Chondrocyte (in vitro differentiated cells): Measurements from ENCODE around the gene GPR152. TPM values are rescaled to one million over a fixed set of nuclear protein-coding genes. Genes with fewer than 3 reads are reported as not detected.

ENCODE experiments used
- DNase-seq: peaks from one replicate; pipeline ENCODE4 v3.0.0; 2021; ENCODE audit warnings: mixed read lengths, low spot score
- H3K27ac Mint-ChIP-seq: one replicate; pipeline ENCODE4 v1.8.0; 2021; ENCODE audit warnings: mild to moderate bottlenecking, moderate library complexity, mixed read lengths; ENCODE audit not compliant: unreplicated experiment
- H3K27me3 Mint-ChIP-seq: 2 replicates; pipeline ENCODE4 v1.8.0; 2021; ENCODE audit warnings: low read depth, mixed read lengths
- H3K36me3 Mint-ChIP-seq: 2 replicates; pipeline ENCODE4 v1.8.0; 2021; ENCODE audit warnings: low read depth, mixed read lengths
- H3K4me1 Mint-ChIP-seq: 2 replicates; pipeline ENCODE4 v1.8.0; 2021; ENCODE audit warnings: low read depth, mild to moderate bottlenecking, mixed read lengths
- H3K4me3 Mint-ChIP-seq: one replicate; pipeline ENCODE4 v1.8.0; 2021; ENCODE audit warnings: mild to moderate bottlenecking, moderate library complexity, mixed read lengths; ENCODE audit not compliant: unreplicated experiment
- H3K9me3 Mint-ChIP-seq: 2 replicates; pipeline ENCODE4 v1.8.0; 2021; ENCODE audit warnings: low read depth, mixed read lengths
- total RNA-seq: library from RNA; stranded (reverse); gene quantifications from 3 replicates; pipeline ENCODE4 v1.2.1, GENCODE V29; 2021
- TF ChIP-seq, protein P1 (sequence below): fragments of 200-600 bp; sonication (generic); IDR thresholded peaks from 2 replicates; pipeline ENCODE4 v1.5.0; 2021; ENCODE audit warnings: antibody characterized with exemption, mild to moderate bottlenecking, moderate library complexity

Gene GPR152
- total RNA-seq, 1 donor from 2014 or later: not detected

DNA sequence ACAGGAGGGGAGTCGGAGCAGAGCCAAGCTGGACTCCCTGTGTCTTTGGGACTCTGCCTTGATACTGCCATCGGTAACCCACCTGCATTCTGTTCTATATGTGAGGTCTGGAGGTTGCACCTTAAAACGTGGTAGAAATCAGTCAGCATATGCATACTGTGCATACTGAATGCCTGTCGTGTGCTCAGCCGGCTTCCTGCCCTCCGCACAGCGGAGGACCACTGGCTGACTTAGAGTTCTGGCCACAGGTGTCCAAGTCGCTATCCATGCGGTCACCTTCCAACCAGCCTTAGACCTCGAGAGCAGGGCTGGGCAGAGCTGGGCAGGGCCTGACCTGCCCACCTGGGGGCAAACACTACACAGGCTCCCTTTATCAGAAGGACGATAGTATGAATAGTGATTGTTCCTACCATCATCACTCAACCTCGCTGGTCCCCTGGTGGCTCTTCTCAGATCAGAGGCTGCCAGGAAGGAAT, 44.8 kb downstream of the GPR152 start:
- Mint-ChIP-seq H3K27ac (no peak overlapping the region), H3K4me3 (no peak overlapping the region), H3K4me1 (no peaks in the 10 kb centered on the region), H3K9me3 (no peaks in the 10 kb centered on the region), H3K36me3 (no peaks in the 10 kb centered on the region), H3K27me3 (peaks cover 6% of the 10 kb centered on the region)
- TF ChIP-seq, protein P1, sequence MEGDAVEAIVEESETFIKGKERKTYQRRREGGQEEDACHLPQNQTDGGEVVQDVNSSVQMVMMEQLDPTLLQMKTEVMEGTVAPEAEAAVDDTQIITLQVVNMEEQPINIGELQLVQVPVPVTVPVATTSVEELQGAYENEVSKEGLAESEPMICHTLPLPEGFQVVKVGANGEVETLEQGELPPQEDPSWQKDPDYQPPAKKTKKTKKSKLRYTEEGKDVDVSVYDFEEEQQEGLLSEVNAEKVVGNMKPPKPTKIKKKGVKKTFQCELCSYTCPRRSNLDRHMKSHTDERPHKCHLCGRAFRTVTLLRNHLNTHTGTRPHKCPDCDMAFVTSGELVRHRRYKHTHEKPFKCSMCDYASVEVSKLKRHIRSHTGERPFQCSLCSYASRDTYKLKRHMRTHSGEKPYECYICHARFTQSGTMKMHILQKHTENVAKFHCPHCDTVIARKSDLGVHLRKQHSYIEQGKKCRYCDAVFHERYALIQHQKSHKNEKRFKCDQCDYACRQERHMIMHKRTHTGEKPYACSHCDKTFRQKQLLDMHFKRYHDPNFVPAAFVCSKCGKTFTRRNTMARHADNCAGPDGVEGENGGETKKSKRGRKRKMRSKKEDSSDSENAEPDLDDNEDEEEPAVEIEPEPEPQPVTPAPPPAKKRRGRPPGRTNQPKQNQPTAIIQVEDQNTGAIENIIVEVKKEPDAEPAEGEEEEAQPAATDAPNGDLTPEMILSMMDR: no peak
- no peak for DNase-seq

DNA sequence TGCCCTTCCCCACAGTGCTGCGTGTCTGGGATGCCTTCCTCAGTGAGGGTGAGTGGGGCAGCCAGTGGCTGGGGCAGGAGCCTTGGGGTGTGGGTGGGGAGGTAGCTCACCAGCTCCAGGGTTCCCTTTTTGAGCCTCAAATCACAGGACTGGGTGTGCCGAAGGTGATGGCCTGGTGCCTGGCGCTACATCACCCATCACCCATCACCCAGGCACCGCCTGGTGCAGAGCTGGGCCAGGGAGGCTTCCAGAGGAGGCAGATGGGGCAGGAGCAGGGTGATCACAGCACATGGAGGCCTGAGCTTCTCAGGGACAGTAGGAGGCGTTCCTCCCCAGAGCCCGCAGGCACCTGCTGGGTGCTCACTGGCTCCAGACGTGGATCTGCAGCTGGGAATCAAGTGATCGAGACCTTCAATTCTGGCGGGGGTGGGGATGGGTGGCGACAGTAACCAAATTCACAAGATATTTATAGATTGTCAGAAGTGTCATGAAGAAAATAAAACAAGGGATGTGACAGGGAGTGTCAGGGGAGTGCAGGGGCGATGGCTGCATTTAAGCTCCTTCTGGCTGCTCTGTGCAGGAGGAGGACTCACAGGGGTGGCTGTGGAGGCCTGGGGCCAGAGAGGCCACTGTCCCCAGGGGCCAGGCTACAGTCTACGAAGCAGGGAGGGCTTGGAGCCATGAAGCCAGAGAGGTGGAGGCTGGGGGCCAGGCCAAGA, 45.4 kb downstream of the GPR152 start:
- H3K27me3 Mint-ChIP-seq: peaks cover 2% of the 10 kb centered on the region
- H3K9me3 Mint-ChIP-seq: no peaks in the 10 kb centered on the region
- peaks cover 1% of the 10 kb centered on the region for H3K4me1 Mint-ChIP-seq
- no peaks in the 10 kb centered on the region for H3K36me3 Mint-ChIP-seq
- TF ChIP-seq, protein P1: no peak
- no peak overlapping the region for H3K27ac Mint-ChIP-seq
- no peak for DNase-seq
- no peak overlapping the region for H3K4me3 Mint-ChIP-seq

DNA sequence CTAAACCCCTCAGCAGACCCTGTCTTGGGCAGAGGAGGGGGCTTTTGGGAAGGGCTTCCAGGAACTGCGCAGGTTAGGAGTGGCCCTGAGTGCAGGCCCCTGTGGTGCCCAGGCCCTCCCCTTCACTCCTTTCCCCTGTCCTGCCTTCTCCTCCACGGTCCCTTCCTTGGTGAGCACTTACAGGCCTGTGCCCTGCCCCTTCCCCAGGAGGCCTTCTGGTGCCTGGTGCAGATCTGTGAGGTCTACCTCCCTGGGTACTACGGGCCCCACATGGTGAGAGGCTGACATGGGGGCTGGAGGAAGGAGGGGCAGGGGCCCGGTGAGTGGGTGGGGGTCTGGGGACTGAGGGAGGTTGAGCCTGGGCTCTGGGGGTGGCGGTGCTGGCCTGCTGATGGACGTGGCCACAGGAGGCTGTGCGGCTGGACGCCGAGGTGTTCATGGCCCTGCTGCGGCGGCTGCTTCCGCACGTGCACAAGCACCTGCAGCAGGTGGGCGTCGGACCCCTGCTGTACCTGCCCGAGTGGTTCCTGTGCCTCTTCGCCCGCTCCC, 46.0 kb downstream of the GPR152 start:
- no peaks in the 10 kb centered on the region for H3K36me3 Mint-ChIP-seq
- H3K9me3 Mint-ChIP-seq: no peaks in the 10 kb centered on the region
- TF ChIP-seq, protein P1: no peak
- no peak overlapping the region for H3K4me3 Mint-ChIP-seq
- H3K27me3 Mint-ChIP-seq: peaks cover 2% of the 10 kb centered on the region
- no peak overlapping the region for H3K27ac Mint-ChIP-seq
- H3K4me1 Mint-ChIP-seq: peaks cover 4% of the 10 kb centered on the region
- DNase-seq: no peak

DNA sequence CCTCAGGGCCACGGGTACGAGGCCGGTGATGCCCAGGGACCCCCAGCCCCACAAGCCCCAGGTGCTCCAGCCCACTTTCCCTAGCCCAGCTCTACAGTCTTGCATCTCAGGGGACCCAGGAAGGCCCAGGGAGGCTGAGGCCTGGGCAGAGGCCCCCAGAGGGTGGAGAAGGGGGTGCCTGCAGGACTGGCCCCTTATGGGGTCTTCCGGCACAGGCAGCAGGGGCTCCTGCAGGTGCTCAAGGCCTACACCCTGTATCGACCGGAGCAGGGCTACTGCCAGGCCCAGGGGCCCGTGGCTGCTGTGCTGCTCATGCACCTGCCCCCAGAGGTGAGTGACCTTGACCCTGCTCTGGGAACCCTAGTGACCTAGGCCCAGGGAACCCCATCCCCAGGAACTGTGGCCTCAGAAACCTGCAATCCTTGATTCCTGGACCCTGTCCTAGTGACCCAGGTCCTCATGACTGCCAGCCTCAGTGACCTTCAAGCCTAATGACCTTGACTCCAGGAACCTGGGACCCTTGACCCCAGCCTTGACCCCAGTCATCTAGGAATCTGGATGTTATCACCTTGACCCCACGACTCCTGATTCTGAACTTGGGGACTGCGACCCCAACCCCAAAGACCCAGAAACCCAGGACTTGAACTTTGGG, 46.7 kb downstream of the GPR152 start:
- Mint-ChIP-seq H3K9me3 (no peaks in the 10 kb centered on the region), H3K4me1 (peaks cover 6% of the 10 kb centered on the region)
- no peak for DNase-seq

DNA sequence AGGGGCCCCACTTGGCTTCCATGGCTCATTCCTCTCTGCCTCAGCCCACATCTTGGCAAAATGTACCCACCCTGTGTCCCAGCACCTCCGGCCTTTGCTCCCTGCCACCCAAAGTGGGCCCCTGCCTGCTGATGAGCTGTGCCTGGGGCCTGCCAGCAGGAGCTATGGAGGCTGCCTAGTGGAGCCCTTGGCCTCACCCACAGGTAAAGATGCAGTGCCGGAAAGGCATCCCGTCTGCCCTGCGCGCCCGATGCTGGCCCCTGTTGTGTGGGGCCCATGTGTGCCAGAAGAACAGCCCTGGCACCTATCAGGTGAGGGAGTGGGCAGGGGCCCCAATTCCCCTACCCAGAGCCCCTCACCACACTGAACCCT, 47.3 kb downstream of the GPR152 start:
- peaks cover 13% of the 10 kb centered on the region for H3K4me1 Mint-ChIP-seq
- no peaks in the 10 kb centered on the region for H3K27me3 Mint-ChIP-seq
- H3K36me3 Mint-ChIP-seq: no peaks in the 10 kb centered on the region
- H3K4me3 Mint-ChIP-seq: no peak overlapping the region
- TF ChIP-seq, protein P1: no peak
- DNase-seq: no peak
- H3K9me3 Mint-ChIP-seq: no peaks in the 10 kb centered on the region
- H3K27ac Mint-ChIP-seq: no peak overlapping the region

More for the DNA sequence above, 46.7 kb downstream of the GPR152 start:
- TF ChIP-seq, protein P1: no peak
- Mint-ChIP-seq H3K36me3 (no peaks in the 10 kb centered on the region), H3K27ac (no peak overlapping the region), H3K4me3 (no peak overlapping the region), H3K27me3 (peaks cover 2% of the 10 kb centered on the region)
